ENCODE results near the gene THY1. TPM values are rescaled to one million over a fixed set of nuclear protein-coding genes. Genes with fewer than 3 reads are reported as not detected.

Gene THY1
- total RNA-seq, 1 experiment from 2014 or later: 1,053 TPM

GRCh38 chr11:119370486-119371046, 52.4 kb downstream of the THY1 start:
- DNase-seq (ENCODE audit: low read depth): no peak

- DNase-seq (ENCODE audit: low read depth): peak; percentile 15
These were observed 53.6 kb downstream of the THY1 start for GRCh38 chr11:119369132-119369925.

DNA sequence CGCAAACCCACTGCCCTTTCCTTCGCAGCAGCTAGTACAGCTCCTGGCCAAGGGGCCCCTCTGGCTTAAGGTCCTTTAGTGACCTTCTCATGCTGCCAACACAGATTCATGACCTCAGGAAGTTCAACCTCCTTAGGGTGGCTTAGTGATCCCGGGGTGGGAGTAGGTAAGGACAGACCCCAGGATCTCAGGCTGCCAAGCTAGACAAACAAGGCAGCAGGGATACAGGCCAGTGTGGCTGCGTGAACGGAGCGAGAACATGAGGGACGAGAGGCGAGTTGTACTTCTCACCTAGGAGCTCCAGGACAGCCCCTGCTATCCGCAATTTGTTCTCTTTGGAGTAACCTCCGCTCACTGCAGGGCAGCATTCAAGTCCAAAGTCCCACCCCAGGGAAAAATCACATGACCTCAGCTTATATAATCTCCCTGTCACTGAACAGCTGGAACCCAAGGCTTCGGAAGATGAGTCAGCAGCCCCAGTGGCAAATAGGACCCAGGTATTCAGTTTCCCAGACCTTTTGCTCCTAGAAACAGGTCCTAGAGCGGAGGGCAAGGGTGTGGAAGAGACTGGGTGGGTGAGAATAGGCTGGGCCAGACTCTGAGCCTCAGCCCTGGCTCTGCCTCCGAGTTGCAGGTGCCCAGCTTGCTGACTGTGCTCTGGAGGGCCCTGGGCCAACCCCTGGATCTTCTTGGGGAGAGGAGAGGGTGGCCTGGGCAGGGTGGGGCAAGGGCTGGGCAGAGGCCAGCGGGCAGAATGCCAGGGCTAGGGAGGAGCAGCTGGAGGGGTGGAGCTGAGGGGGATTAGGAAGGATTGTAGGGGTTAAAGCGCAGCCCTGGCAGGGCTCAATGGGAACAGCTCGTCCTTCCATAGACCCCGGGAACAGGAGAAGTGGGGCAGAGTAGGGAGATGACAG, 54.6 kb downstream of the THY1 start:
- peak; percentile 28 for DNase-seq (ENCODE audit: low read depth)

GRCh38 chr11:119367661-119368120, 55.3 kb downstream of the THY1 start:
- DNase-seq (ENCODE audit: low read depth): no peak

Other genes starting within 250 kb of the THY1 start
- not detected in 2 replicates for gene NHERF4, start 237.7 kb downstream of the THY1 start, total RNA-seq (2014; rRNA removed; shearing (Covaris generic))
- gene CBL, start 216.8 kb downstream of the THY1 start, total RNA-seq (2014; rRNA removed; shearing (Covaris generic)): 12.7 and 14.1 TPM in 2 replicates
- 57.2 and 91.7 TPM in 2 replicates for gene MCAM, start 106.0 kb downstream of the THY1 start, total RNA-seq (2014; rRNA removed; shearing (Covaris generic))
- gene RNF26, start 88.6 kb downstream of the THY1 start, total RNA-seq (2014; rRNA removed; shearing (Covaris generic)): 9.0 and 9.1 TPM in 2 replicates
- gene C1QTNF5, start 82.3 kb downstream of the THY1 start, total RNA-seq (2014; rRNA removed; shearing (Covaris generic)): 2.3 and 4.4 TPM in 2 replicates
- not detected in 2 replicates for gene MFRP, start 76.5 kb downstream of the THY1 start, total RNA-seq (2014; rRNA removed; shearing (Covaris generic))
- gene USP2, start 41.5 kb downstream of the THY1 start, total RNA-seq (2014; rRNA removed; shearing (Covaris generic)): 0.24 and 0.49 TPM in 2 replicates

Data from RPMI7951 (cell line).